ENCODE data around the gene CACNA1C. TPM values are rescaled to one million over a fixed set of nuclear protein-coding genes. Genes with fewer than 3 reads are reported as not detected.

CACNA1C gene
- total and polyA plus RNA-seq, 10 of the 15 experiments (the other 5 are each of a cell fraction or from before 2014, with no cell fraction given): under 0.01 to 0.15 (median 0.09) TPM; not detected in 5

DNA sequence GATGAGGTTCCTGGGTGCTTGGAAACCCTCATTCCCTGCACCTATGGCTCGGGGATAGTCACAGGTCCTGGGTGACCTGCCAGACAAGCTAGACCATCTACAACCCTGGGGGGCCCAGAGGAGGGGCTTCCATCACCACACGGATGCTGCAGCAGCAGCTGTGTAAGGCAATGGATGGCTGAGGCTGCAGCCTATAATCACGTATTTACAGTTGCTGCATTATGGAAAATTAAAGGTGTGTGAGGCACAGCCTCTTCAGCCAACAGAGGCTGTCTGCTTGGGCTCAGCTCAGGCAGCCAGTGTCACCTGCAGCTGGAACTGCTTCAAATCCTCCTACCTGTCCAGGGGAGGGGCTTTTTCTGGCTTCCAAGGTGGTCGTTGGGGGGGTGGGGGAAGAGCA is 268.1 kb downstream of the CACNA1C start:
- Histone ChIP-seq H3K27me3 (replicated peaks in 1 of 2; ENCODE audit: control insufficient read depth in 2 of 2, insufficient read depth in 2 of 2, low read length in 1 of 2) (peaks cover 1 to 4% of the 10 kb centered on the region in 2 experiments; a peak in 2 of 4 replicates), H3K27ac (ENCODE audit: control insufficient read depth, insufficient read depth) (no peak overlapping the region), H3K36me3 (ENCODE audit: control insufficient read depth in 2 of 2, insufficient read depth in 2 of 2, low read length in 1 of 2) (no peaks in the 10 kb centered on the region), H3K9me3 (replicated peaks; ENCODE audit: control insufficient read depth, insufficient read depth, low read length) (no peaks in the 10 kb centered on the region), H3K9ac (ENCODE audit: control insufficient read depth, insufficient read depth, low read length) (no peak overlapping the region), H3K79me2 (ENCODE audit: control insufficient read depth, insufficient read depth, low read length) (no peaks in the 10 kb centered on the region), H3K4me2 (ENCODE audit: control insufficient read depth, insufficient read depth) (no peak overlapping the region), H2AFZ (ENCODE audit: control insufficient read depth, low read depth, low read length) (no peak overlapping the region), H4K20me1 (ENCODE audit: control insufficient read depth, insufficient read depth) (no peaks in the 10 kb centered on the region), H3K4me3 (no peak overlapping the region), H3K4me1 (ENCODE audit: control insufficient read depth, insufficient read depth, low read length) (no peaks in the 10 kb centered on the region)
- BruUV-seq (replicated peaks): no TSS peak
- ChIA-PET CTCF (no interaction called here), POLR2A (no interaction called here), RAD21 (ENCODE audit: unreplicated experiment) (interaction anchor here (0.7 kb wide), 1 partner anchor 259 kb away, joined by 4 read pairs; no protein-coding TSS in a partner anchor), SMC1A (ENCODE audit: uncharacterized antibody, unreplicated experiment) (interaction anchor here (0.7 kb wide), 1 partner anchor 13 kb away, joined by 3 read pairs; no protein-coding TSS in a partner anchor)
- no peak for FAIRE-seq
- no peak for DNase-seq (ENCODE audit: low read depth, low spot score)
- no peak for ATAC-seq
- in situ Hi-C loops (cut with MboI): no loop called here
- TF ChIP-seq FOXM1 (IDR thresholded peaks at IDR 0.05; ENCODE audit: low read depth, low read length): no peak
- TF ChIP-seq MTA3 (IDR thresholded peaks at IDR 0.05; ENCODE audit: borderline replicate concordance, low read length): no peak
- no peak for TF ChIP-seq JUND (IDR thresholded peaks at IDR 0.05; ENCODE audit: low read depth, low read length)
- no peak for TF ChIP-seq ZBTB33 (IDR thresholded peaks at IDR 0.05)
- TF ChIP-seq RUNX3 (IDR thresholded peaks at IDR 0.05; ENCODE audit: low read length): no peak
- TF ChIP-seq HDAC6 (IDR thresholded peaks at IDR 0.05; ENCODE audit: unreplicated experiment): no peak
- TF ChIP-seq, protein P1, sequence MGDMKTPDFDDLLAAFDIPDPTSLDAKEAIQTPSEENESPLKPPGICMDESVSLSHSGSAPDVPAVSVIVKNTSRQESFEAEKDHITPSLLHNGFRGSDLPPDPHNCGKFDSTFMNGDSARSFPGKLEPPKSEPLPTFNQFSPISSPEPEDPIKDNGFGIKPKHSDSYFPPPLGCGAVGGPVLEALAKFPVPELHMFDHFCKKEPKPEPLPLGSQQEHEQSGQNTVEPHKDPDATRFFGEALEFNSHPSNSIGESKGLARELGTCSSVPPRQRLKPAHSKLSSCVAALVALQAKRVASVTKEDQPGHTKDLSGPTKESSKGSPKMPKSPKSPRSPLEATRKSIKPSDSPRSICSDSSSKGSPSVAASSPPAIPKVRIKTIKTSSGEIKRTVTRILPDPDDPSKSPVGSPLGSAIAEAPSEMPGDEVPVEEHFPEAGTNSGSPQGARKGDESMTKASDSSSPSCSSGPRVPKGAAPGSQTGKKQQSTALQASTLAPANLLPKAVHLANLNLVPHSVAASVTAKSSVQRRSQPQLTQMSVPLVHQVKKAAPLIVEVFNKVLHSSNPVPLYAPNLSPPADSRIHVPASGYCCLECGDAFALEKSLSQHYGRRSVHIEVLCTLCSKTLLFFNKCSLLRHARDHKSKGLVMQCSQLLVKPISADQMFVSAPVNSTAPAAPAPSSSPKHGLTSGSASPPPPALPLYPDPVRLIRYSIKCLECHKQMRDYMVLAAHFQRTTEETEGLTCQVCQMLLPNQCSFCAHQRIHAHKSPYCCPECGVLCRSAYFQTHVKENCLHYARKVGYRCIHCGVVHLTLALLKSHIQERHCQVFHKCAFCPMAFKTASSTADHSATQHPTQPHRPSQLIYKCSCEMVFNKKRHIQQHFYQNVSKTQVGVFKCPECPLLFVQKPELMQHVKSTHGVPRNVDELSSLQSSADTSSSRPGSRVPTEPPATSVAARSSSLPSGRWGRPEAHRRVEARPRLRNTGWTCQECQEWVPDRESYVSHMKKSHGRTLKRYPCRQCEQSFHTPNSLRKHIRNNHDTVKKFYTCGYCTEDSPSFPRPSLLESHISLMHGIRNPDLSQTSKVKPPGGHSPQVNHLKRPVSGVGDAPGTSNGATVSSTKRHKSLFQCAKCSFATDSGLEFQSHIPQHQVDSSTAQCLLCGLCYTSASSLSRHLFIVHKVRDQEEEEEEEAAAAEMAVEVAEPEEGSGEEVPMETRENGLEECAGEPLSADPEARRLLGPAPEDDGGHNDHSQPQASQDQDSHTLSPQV (IDR thresholded peaks at IDR 0.05): no peak
- TF ChIP-seq ZSCAN29 (IDR thresholded peaks at IDR 0.05): no peak
- TF ChIP-seq RELB (IDR thresholded peaks at IDR 0.05; ENCODE audit: low read depth): no peak
- intact Hi-C loops (cut with micrococcal nuclease; ENCODE audit: unreplicated experiment): no loop called here
- 3% methylated on average over 4 of the region's 4 CpGs for WGBS (ENCODE audit: insufficient coverage, insufficient replicate concordance, low lambda C conversion rate, missing lambda C conversion rate)

Data from GM12878 (cell line).